HepG2 (cell line): ENCODE measurements around the gene MRPL14. TPM values are rescaled to one million over a fixed set of nuclear protein-coding genes. Genes with fewer than 3 reads are reported as not detected.

ENCODE experiments used
- ATAC-seq: fragments of 200-7000 bp; cut with Tn5 transposase; 3 replicates; pipeline ENCODE4 v1.9.1; 2020; ENCODE audit warnings: mild to moderate bottlenecking, moderate library complexity
- BruUV-seq: library from RNA; stranded (reverse); fragments of 400-500 nt; replicated peaks from 2 replicates; lab custom pipeline; 2021; lab: Mats Ljungman, UMichigan
- CTCF ChIA-PET: fragments of 300-600 bp; formaldehyde crosslinking; extraction: SDS; loops from one replicate; lab custom pipeline; 2021; ENCODE audit warnings: low total read pairs, inconsistent platforms, low intra/inter-chr PET ratio; lab: Yijun Ruan, JAX
- POLR2A ChIA-PET: fragments of 350-600 bp; sonication (Branson Sonifier 250); formaldehyde crosslinking; loops from one replicate; lab custom pipeline; 2020; ENCODE audit warnings: antibody characterized with exemption, inconsistent platforms; lab: Yijun Ruan, JAX
- DNase-seq: peaks from one replicate; pipeline ENCODE4 v3.0.0-alpha.2; 2015; ENCODE audit warnings: low spot score
- FAIRE-seq: peaks from 3 replicates; lab custom pipeline; 2011; peaks lifted over from hg19 to GRCh38; lab: Jason Lieb, UNC
- H2AFZ ChIP-seq: one replicate; pipeline ENCODE4 v1.6.1; 2011; ENCODE audit warnings: low read length, inconsistent platforms
- H3K27ac ChIP-seq: fragments of 300-600 bp; 3 replicates; pipeline ENCODE4 v1.8.0; 2011; ENCODE audit warnings: mixed run types, mild to moderate bottlenecking, mixed read lengths, low read length, inconsistent platforms; ENCODE audit not compliant: insufficient read depth; ENCODE audit errors: extremely low read length
- H3K27me3 ChIP-seq, 2 experiments: fragments of 200-600 bp in 1 of 2; 2 replicates in 1 of 2; 3 replicates in 1 of 2; pipeline versions ENCODE4 v1.6.0 to v1.8.0; 2011; ENCODE audit warnings: low read length in 2 of 2, mild to moderate bottlenecking in 2 of 2, moderate library complexity in 2 of 2, inconsistent platforms in 1 of 2; ENCODE audit not compliant: insufficient read depth in 2 of 2, control insufficient read depth in 1 of 2
- H3K36me3 ChIP-seq, 2 experiments: fragments of 200-600 bp in 1 of 2; replicated peaks in 1 of 2; 2 replicates in 1 of 2; 3 replicates in 1 of 2; pipeline versions ENCODE4 v1.5.1 to v1.8.0; 2011; ENCODE audit warnings: low read length in 2 of 2, inconsistent platforms in 1 of 2; ENCODE audit not compliant: insufficient read depth in 2 of 2, control insufficient read depth in 1 of 2
- H3K4me1 ChIP-seq: 2 replicates; pipeline ENCODE4 v1.5.1; 2012; ENCODE audit warnings: low read length, inconsistent platforms; ENCODE audit not compliant: insufficient read depth
- H3K4me2 ChIP-seq: 2 replicates; pipeline ENCODE4 v1.6.0; 2011; ENCODE audit warnings: low read depth, low read length, inconsistent platforms
- H3K4me3 ChIP-seq, 3 experiments: fragments of 200-600 bp in 1 of 3; sonication (generic), shearing (Covaris generic) in 1 of 3; replicated peaks in 1 of 3; 2 replicates each; pipeline ENCODE4 v1.5.1; 2011 to 2016; ENCODE audit warnings: low read length in 3 of 3, inconsistent platforms in 2 of 3, low read depth in 2 of 3, mild to moderate bottlenecking in 2 of 3, control low read depth in 1 of 3, mixed read lengths in 1 of 3; ENCODE audit not compliant: insufficient read depth in 1 of 3
- H3K79me2 ChIP-seq: one replicate; pipeline ENCODE4 v1.6.1; 2011; ENCODE audit warnings: low read length, inconsistent platforms; ENCODE audit not compliant: insufficient read depth
- H3K9ac ChIP-seq: 2 replicates; pipeline ENCODE4 v1.6.0; 2011; ENCODE audit warnings: mild to moderate bottlenecking, low read depth, low read length, inconsistent platforms; ENCODE audit not compliant: insufficient read depth
- H3K9me3 ChIP-seq: 2 replicates; pipeline ENCODE4 v1.5.1; 2012; ENCODE audit warnings: mild to moderate bottlenecking, low read length
- H4K20me1 ChIP-seq: 2 replicates; pipeline ENCODE4 v1.6.0; 2011; ENCODE audit warnings: inconsistent platforms, mild to moderate bottlenecking, low read length, moderate library complexity; ENCODE audit not compliant: insufficient read depth
- EP300 ChIP-seq, 3 experiments: sonication (generic) in 1 of 3; formaldehyde crosslinking in 1 of 3; IDR thresholded peaks; 2 replicates each; pipeline versions ENCODE4 v1.5.1 to v1.6.1; 2011 to 2020; ENCODE audit warnings: low read depth in 2 of 3, low read length in 2 of 3, borderline replicate concordance in 1 of 3, improper control_type of control experiment in 1 of 3, mild to moderate bottlenecking in 1 of 3, missing genetic modification reagents in 1 of 3, moderate library complexity in 1 of 3
- MYC ChIP-seq: sonication (generic); formaldehyde crosslinking; IDR thresholded peaks from 2 replicates; pipeline ENCODE4 v1.9.0; 2021; ENCODE audit warnings: missing genetic modification reagents, borderline replicate concordance
- RBM39 ChIP-seq: fragments of 200-400 bp; formaldehyde crosslinking; IDR thresholded peaks from one replicate; pipeline ENCODE4 v1.6.1; 2018; ENCODE audit warnings: antibody characterized with exemption, mild to moderate bottlenecking, low read depth, low read length; ENCODE audit not compliant: poor library complexity, severe bottlenecking
- ZNF138 ChIP-seq: sonication (generic); formaldehyde crosslinking; IDR thresholded peaks from 2 replicates; pipeline ENCODE4 v1.5.0; 2020; ENCODE audit warnings: mild to moderate bottlenecking, low read depth, missing genetic modification reagents
- ZNF235 ChIP-seq: sonication (generic); formaldehyde crosslinking; IDR thresholded peaks from 2 replicates; pipeline ENCODE4 v1.8.1; 2023; ENCODE audit warnings: mild to moderate bottlenecking, missing genetic modification reagents, borderline replicate concordance
- ZNF546 ChIP-seq: sonication (generic); formaldehyde crosslinking; conservative IDR thresholded peaks from 2 replicates; pipeline ENCODE4 v1.8.1; 2023; ENCODE audit warnings: mild to moderate bottlenecking, missing genetic modification reagents
- WGBS: methylation state at CpG from one replicate; pipeline ENCODE4 v1.1.6; 2017; ENCODE audit warnings: low lambda C conversion rate; 5-methylcytosine and 5-hydroxymethylcytosine counted together
- in situ Hi-C: cut with HindIII; loops from 2 replicates; pipeline ENCODE4 v1.10.0; 2017; ENCODE audit warnings: low pct_unique_long_range_greater_than_20kb; ENCODE audit not compliant: extremely low pct_ligation_motif_present
- intact Hi-C: fragments of 100-400 bp; cut with micrococcal nuclease; formaldehyde crosslinking; loops from one replicate; pipeline ENCODE4 v1.10.0; 2022; ENCODE audit not compliant: unreplicated experiment
- polyA plus RNA-seq, 8 experiments: library from polyadenylated mRNA; depleted of rRNA in 3 of 8; stranded (reverse) in 7 of 8; unstranded in 1 of 8; fragments of >200 nt; fragmentation: Illumina TruSeq in 4 of 8; extraction: Trizol in 4 of 8; gene quantifications; 2 replicates each; pipeline versions ENCODE4 v1.2.1 to v1.2.3, GENCODE V29; 2011 to 2016; ENCODE audit warnings: low read depth in 4 of 8, missing spikeins in 1 of 8, mixed read lengths in 1 of 8; ENCODE audit not compliant: insufficient read depth in 1 of 8
- total RNA-seq, 5 experiments: library from RNA; depleted of rRNA; stranded (reverse); fragments of >200 nt; fragmentation: Illumina TruSeq; extraction: Trizol; gene quantifications; 2 replicates each; pipeline ENCODE4 v1.2.3, GENCODE V29; 2016; ENCODE audit warnings: low read depth in 1 of 5
- TF ChIP-seq, protein P1 (sequence below): IDR thresholded peaks from 2 replicates; pipeline ENCODE4 v1.6.1; 2016; ENCODE audit warnings: mild to moderate bottlenecking, missing biosample characterization, missing genetic modification reagents
- TF ChIP-seq, protein P2 (sequence below): sonication (generic); formaldehyde crosslinking; IDR thresholded peaks from 2 replicates; pipeline ENCODE4 v1.4.0; 2020; ENCODE audit warnings: missing genetic modification reagents

The MRPL14 gene
- total and polyA plus RNA-seq, 2 of the 13 experiments (the other 11 are each of a cell fraction or from before 2014, with no cell fraction given), result 157 to 178 TPM

GRCh38 chr6:44127186-44128019 is at the start of gene MRPL14, which contains the start of gene TMEM63B (continued):
- TF ChIP-seq ZNF138 (CRISPR knock-in tag), result peak; percentile 77; the same call in 1 of the 2 replicates
- peak; percentile 65 for TF ChIP-seq RBM39
- TF ChIP-seq, protein P1, sequence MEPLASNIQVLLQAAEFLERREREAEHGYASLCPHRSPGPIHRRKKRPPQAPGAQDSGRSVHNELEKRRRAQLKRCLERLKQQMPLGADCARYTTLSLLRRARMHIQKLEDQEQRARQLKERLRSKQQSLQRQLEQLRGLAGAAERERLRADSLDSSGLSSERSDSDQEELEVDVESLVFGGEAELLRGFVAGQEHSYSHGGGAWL (CRISPR knock-in tag), result peak; percentile 62; the same call in 1 of the 2 replicates
- peak; percentile 85 for TF ChIP-seq MYC (CRISPR knock-in tag)
- TF ChIP-seq ZNF235, result peak; percentile 13; the same call in 1 of the 2 replicates

DNA sequence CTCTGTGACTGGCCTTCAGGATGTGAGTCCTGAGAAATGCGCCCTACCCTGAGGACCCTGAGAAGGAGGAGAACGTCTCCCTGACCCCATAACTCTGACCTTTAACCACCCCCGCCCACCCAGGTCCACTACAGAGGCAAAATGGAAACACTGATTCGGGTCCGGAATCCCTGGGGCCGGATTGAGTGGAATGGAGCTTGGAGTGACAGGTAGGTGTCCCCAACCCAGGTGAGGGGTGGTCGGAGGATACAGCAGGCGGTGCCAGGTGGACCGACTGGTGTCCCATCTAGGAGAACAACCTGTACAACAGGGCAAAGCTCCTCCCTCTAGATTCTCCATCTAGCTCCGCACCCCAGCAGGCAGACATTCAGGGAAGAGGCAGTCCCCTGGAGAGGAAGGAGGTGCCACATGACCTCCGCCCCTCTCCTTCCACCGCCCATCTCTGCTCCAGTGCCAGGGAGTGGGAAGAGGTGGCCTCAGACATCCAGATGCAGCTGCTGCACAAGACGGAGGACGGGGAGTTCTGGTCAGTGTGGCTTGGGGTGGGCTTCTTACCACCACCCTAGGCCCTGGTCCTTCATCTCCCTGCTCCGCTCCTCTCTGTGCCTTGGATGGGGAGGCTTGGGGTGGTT is 49.0 kb upstream of the MRPL14 start:
- Histone ChIP-seq H3K9ac (no peak overlapping the region), H3K27ac (no peak overlapping the region), H3K4me1 (peaks cover 69% of the 10 kb centered on the region), H3K79me2 (no peaks in the 10 kb centered on the region), H3K4me2 (peak overlapping the region; percentile 11; the same call in 1 of the 2 replicates), H3K4me3 (peak overlapping the region in 1 of 3 experiments; percentile 3; a peak in 1 of 6 replicates), H2AFZ (no peak overlapping the region), H3K9me3 (no peaks in the 10 kb centered on the region), H3K36me3 (no peaks in the 10 kb centered on the region), H3K27me3 (peaks cover 0 to 14% of the 10 kb centered on the region in 2 experiments; a peak in 2 of 5 replicates), H4K20me1 (no peaks in the 10 kb centered on the region)
- no TSS peak for BruUV-seq
- 45% methylated on average over 15 of the region's 15 CpGs for WGBS
- in situ Hi-C loops (no loop called here), intact Hi-C loops (no loop called here)
- FAIRE-seq (no peak), DNase-seq (no peak), ATAC-seq (no peak)
- POLR2A ChIA-PET, result interaction anchor here (1.5 to 3.3 kb wide), 2 partner anchors 47 to 60 kb away, joined by 5 to 14 read pairs; partner anchors contain the start of gene SLC29A1
- CTCF ChIA-PET, result no interaction called here
- TF ChIP-seq, protein P2, sequence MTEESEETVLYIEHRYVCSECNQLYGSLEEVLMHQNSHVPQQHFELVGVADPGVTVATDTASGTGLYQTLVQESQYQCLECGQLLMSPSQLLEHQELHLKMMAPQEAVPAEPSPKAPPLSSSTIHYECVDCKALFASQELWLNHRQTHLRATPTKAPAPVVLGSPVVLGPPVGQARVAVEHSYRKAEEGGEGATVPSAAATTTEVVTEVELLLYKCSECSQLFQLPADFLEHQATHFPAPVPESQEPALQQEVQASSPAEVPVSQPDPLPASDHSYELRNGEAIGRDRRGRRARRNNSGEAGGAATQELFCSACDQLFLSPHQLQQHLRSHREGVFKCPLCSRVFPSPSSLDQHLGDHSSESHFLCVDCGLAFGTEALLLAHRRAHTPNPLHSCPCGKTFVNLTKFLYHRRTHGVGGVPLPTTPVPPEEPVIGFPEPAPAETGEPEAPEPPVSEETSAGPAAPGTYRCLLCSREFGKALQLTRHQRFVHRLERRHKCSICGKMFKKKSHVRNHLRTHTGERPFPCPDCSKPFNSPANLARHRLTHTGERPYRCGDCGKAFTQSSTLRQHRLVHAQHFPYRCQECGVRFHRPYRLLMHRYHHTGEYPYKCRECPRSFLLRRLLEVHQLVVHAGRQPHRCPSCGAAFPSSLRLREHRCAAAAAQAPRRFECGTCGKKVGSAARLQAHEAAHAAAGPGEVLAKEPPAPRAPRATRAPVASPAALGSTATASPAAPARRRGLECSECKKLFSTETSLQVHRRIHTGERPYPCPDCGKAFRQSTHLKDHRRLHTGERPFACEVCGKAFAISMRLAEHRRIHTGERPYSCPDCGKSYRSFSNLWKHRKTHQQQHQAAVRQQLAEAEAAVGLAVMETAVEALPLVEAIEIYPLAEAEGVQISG (CRISPR knock-in tag), result no peak
- TF ChIP-seq ZNF546 (CRISPR knock-in tag), result 0 out of 2 replicates have a peak, but pooled peaks have one; percentile 42
- TF ChIP-seq EP300 (IDR thresholded peaks at IDR 0.05; ENCODE audit: low read depth in 2 of 2, low read length in 2 of 2), result no peak
- no peak for TF ChIP-seq EP300 (CRISPR knock-in tag; IDR thresholded peaks at IDR 0.05; ENCODE audit: borderline replicate concordance)
